Stimulated activated CD8-positive, alpha-beta memory T cell treated with anti-CD3 and anti-CD28 coated beads, Interleukin-2, amount 100 ng/mL, for 1 hour (primary cell): ENCODE results near the gene AP5Z1.

Source experiments
- DNase-seq, 2 donors: peaks; one replicate each; pipeline ENCODE4 v3.0.0-alpha.2; 2020; ENCODE audit warnings: low read depth in 2 of 2

The AP5Z1 gene

GRCh38 chr7:4775250-4775847 is at the start of gene AP5Z1:
Gene AP5Z1 (plus strand): TSS chr7:4775623. CDS start chr7:4775716, 93 bp downstream.
- peak; percentile 87 to 93 for DNase-seq

GRCh38 chr7:4725850-4726450 is 49.5 kb upstream of the AP5Z1 start:
- no peak for DNase-seq

GRCh38 chr7:4726566-4726965 is 48.9 kb upstream of the AP5Z1 start:
- DNase-seq, result no peak

GRCh38 chr7:4727914-4728705 is 47.3 kb upstream of the AP5Z1 start:
- DNase-seq, result no peak

- DNase-seq, result no peak
Observed at GRCh38 chr7:4729266-4729665, 46.2 kb upstream of the AP5Z1 start.

- DNase-seq, result no peak
Observed at GRCh38 chr7:4730276-4730675, 45.1 kb upstream of the AP5Z1 start.

GRCh38 chr7:4730971-4731370 is 44.5 kb upstream of the AP5Z1 start:
- no peak for DNase-seq

GRCh38 chr7:4731803-4732202 is 43.6 kb upstream of the AP5Z1 start:
- DNase-seq, result no peak

- no peak for DNase-seq
Observed at GRCh38 chr7:4733936-4734528, 41.4 kb upstream of the AP5Z1 start.

GRCh38 chr7:4734587-4735345 is 40.7 kb upstream of the AP5Z1 start:
- DNase-seq, result no peak

GRCh38 chr7:4737300-4737699 is 38.1 kb upstream of the AP5Z1 start:
- DNase-seq, result no peak

GRCh38 chr7:4738711-4739527 is 36.5 kb upstream of the AP5Z1 start:
- DNase-seq, result no peak

GRCh38 chr7:4739528-4739992 is 35.9 kb upstream of the AP5Z1 start:
- DNase-seq, result no peak

GRCh38 chr7:4740796-4741195 is 34.6 kb upstream of the AP5Z1 start:
- no peak for DNase-seq

GRCh38 chr7:4742051-4742573 is 33.3 kb upstream of the AP5Z1 start:
- no peak for DNase-seq

- no peak for DNase-seq
Observed at GRCh38 chr7:4742852-4743251, 32.6 kb upstream of the AP5Z1 start.

GRCh38 chr7:4744391-4745264 is 30.8 kb upstream of the AP5Z1 start:
- peak; percentile 39 to 49 for DNase-seq

GRCh38 chr7:4745265-4745919 is 30.0 kb upstream of the AP5Z1 start:
- DNase-seq, result no peak
